Adrenal gland (tissue), 12 donors: ENCODE data around the gene TULP1. TPM values are rescaled to one million over a fixed set of nuclear protein-coding genes. Genes with fewer than 3 reads are reported as not detected.
A peak's percentile ranks its signal among the peaks of the same experiment; 100 is the strongest.

Experiments used
- DNase-seq, 7 donors: peaks; one replicate each; pipeline ENCODE4 v3.0.0-alpha.2; 2019 to 2020
- H3K27ac ChIP-seq, 5 donors: fragments of 200-600 bp; sonication (generic) in 4 of 5; 1 replicate in 3 of 5; 2 replicates in 2 of 5; pipeline versions ENCODE4 v1.5.1 to v1.8.0; 2016 to 2020; ENCODE audit warnings: mild to moderate bottlenecking in 1 of 5
- H3K27me3 ChIP-seq: fragments of 200-600 bp; 2 replicates; pipeline ENCODE4 v1.8.0; 2021
- H3K36me3 ChIP-seq, 2 donors: fragments of 200-600 bp; replicated peaks in 1 of 2; 1 replicate in 1 of 2; 2 replicates in 1 of 2; pipeline versions ENCODE4 v1.5.1 to v1.8.0; 2018 to 2022
- H3K4me1 ChIP-seq, 2 donors: fragments of 200-600 bp; replicated peaks in 1 of 2; 1 replicate in 1 of 2; 2 replicates in 1 of 2; pipeline versions ENCODE4 v1.5.1 to v1.8.0; 2018 to 2021
- H3K4me3 ChIP-seq, 4 donors: fragments of 200-600 bp; sonication (generic) in 3 of 4; one replicate each; pipeline ENCODE4 v1.5.1; 2016 to 2018
- H3K9me3 ChIP-seq, 3 donors: fragments of 200-600 bp; sonication (generic) in 1 of 3; replicated peaks in 1 of 3; 1 replicate in 2 of 3; 2 replicates in 1 of 3; pipeline versions ENCODE4 v1.5.1 to v1.8.0; 2016 to 2021
- POLR2A ChIP-seq, 2 donors: fragments of 450-650 bp; IDR thresholded peaks; one replicate each; pipeline ENCODE4 v1.6.1; 2017; ENCODE audit warnings: antibody characterized with exemption in 2 of 2, mild to moderate bottlenecking in 2 of 2, moderate library complexity in 1 of 2
- WGBS, 4 donors: extraction: QIAGEN DNeasy Blood & Tissue Kit in 2 of 4; methylation state at CpG; one replicate each; pipeline versions ENCODE4 v1.1.5 to v1.1.7; 2013 to 2017; 5-methylcytosine and 5-hydroxymethylcytosine counted together
- intact Hi-C, 2 donors: fragments of 100-400 bp; cut with DNase I; formaldehyde crosslinking; loops; one replicate each; pipeline versions ENCODE4 v1.14.1 to v1.15.0; 2022 to 2023
- polyA plus RNA-seq, 3 donors: library from polyadenylated mRNA; stranded (reverse); fragments of 200-250 nt in 2 of 3; fragments of 350-450 nt in 1 of 3; fragmentation: Illumina TruSeq in 1 of 3; extraction: RNeasy Lipid Tissue Mini Kit (QIAGEN cat#74804) in 1 of 3; gene quantifications; one replicate each; pipeline ENCODE4 v1.2.3, GENCODE V29; 2013 to 2014
- total RNA-seq, 9 donors: library from RNA; depleted of rRNA in 4 of 9; stranded (reverse); fragments of >200 nt in 4 of 9; fragments of 120-200 nt in 1 of 9; fragmentation: NEBNext Ultra II Directional in 1 of 9; extraction: Animal tissue kit (Norgen Biotek cat#: 25700) in 1 of 9; gene quantifications; one replicate each; pipeline versions ENCODE4 v1.1.0 to v1.2.4, GENCODE V29; 2013 to 2023
- TF ChIP-seq, protein P1 (sequence below), 6 experiments: fragments of 450-650 bp in 4 of 6; fragments of 200-600 bp in 2 of 6; sonication (generic) in 1 of 6; IDR thresholded peaks; 1 replicate in 5 of 6; 2 replicates in 1 of 6; pipeline versions ENCODE4 v1.5.1 to v1.8.0; 2016 to 2021; ENCODE audit warnings: antibody characterized with exemption in 6 of 6, mild to moderate bottlenecking in 2 of 6, moderate library complexity in 1 of 6
- donor health status: healthy with polysubstance abuse.
- donor health status: Bipolar disorder and iron deficiency.
- donor health status: DM: yes; HTN: yes; CAD: no.
- donor health status: DM: no; HTN: no; CAD: no.
- donor health status: DM: no; HTN: no; CAD: no.
- donor health status: DM: yes; HTN: yes; CAD: no.

The TULP1 gene
- total and polyA plus RNA-seq, 12 donors: 0.06 to 0.80 (median 0.07) TPM; not detected in 9

GRCh38 chr6:35474131-35474941, 38.4 kb downstream of the TULP1 start:
- no peak for DNase-seq
- Histone ChIP-seq H3K27ac (no peak overlapping the region), H3K27me3 (no peaks in the 10 kb centered on the region), H3K9me3 (no peaks in the 10 kb centered on the region), H3K4me3 (no peak overlapping the region), H3K36me3 (peaks cover 0 to 25% of the 10 kb centered on the region in 2 donors), H3K4me1 (peaks cover 5 to 40% of the 10 kb centered on the region in 2 donors)
- TF ChIP-seq, protein P1, sequence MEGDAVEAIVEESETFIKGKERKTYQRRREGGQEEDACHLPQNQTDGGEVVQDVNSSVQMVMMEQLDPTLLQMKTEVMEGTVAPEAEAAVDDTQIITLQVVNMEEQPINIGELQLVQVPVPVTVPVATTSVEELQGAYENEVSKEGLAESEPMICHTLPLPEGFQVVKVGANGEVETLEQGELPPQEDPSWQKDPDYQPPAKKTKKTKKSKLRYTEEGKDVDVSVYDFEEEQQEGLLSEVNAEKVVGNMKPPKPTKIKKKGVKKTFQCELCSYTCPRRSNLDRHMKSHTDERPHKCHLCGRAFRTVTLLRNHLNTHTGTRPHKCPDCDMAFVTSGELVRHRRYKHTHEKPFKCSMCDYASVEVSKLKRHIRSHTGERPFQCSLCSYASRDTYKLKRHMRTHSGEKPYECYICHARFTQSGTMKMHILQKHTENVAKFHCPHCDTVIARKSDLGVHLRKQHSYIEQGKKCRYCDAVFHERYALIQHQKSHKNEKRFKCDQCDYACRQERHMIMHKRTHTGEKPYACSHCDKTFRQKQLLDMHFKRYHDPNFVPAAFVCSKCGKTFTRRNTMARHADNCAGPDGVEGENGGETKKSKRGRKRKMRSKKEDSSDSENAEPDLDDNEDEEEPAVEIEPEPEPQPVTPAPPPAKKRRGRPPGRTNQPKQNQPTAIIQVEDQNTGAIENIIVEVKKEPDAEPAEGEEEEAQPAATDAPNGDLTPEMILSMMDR (IDR thresholded peaks at IDR 0.05): no peak
- no peak for TF ChIP-seq POLR2A (IDR thresholded peaks at IDR 0.05)
- 90 to 91% (median 91%) methylated on average over 9 to 14 of the region's 14 CpGs for WGBS, 4 donors
- intact Hi-C loops: no loop called here

DNA sequence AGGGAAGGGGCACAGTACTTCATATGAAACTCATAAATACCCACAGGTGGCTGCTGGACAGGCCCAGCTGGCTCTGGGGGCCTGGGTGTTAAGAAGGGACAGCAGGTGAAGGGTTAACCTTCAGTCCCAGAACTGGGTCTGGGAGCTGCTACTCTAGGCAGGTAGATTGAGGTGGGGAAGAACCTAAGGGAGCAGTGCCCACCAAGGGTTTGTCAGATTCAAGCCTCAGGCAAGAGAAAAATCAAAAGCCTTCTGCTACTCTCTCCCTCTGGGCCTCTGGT, 38.9 kb downstream of the TULP1 start:
- Histone ChIP-seq H3K4me3 (no peak overlapping the region), H3K4me1 (peaks cover 11 to 44% of the 10 kb centered on the region in 2 donors), H3K27me3 (no peaks in the 10 kb centered on the region), H3K9me3 (no peaks in the 10 kb centered on the region), H3K27ac (no peak overlapping the region), H3K36me3 (peaks cover 0 to 25% of the 10 kb centered on the region in 2 donors)
- TF ChIP-seq POLR2A (IDR thresholded peaks at IDR 0.05): no peak
- TF ChIP-seq, protein P1 (IDR thresholded peaks at IDR 0.05): no peak
- DNase-seq: no peak
- intact Hi-C loops: no loop called here

GRCh38 chr6:35473075-35473849, 39.4 kb downstream of the TULP1 start:
- Histone ChIP-seq H3K36me3 (peaks cover 0 to 25% of the 10 kb centered on the region in 2 donors), H3K9me3 (no peaks in the 10 kb centered on the region), H3K4me3 (no peak overlapping the region), H3K27me3 (no peaks in the 10 kb centered on the region), H3K4me1 (peaks cover 12 to 44% of the 10 kb centered on the region in 2 donors), H3K27ac (peak overlapping the region in 1 of 5 donors; percentile 11)
- no peak for DNase-seq
- TF ChIP-seq, protein P1 (IDR thresholded peaks at IDR 0.05): no peak
- TF ChIP-seq POLR2A (IDR thresholded peaks at IDR 0.05): no peak
- intact Hi-C loops: no loop called here
- WGBS, 4 donors: 79 to 87% (median 84%) methylated on average over 6 to 9 of the region's 9 CpGs

GRCh38 chr6:35471836-35472345, 40.8 kb downstream of the TULP1 start:
- no peak for TF ChIP-seq POLR2A (IDR thresholded peaks at IDR 0.05)
- TF ChIP-seq, protein P1 (IDR thresholded peaks at IDR 0.05): no peak
- Histone ChIP-seq H3K4me3 (no peak overlapping the region), H3K27ac (peak overlapping the region in 2 of 5 donors; percentile 35 to 38), H3K27me3 (no peaks in the 10 kb centered on the region), H3K36me3 (peaks cover 0 to 25% of the 10 kb centered on the region in 2 donors), H3K9me3 (no peaks in the 10 kb centered on the region), H3K4me1 (peaks cover 12 to 50% of the 10 kb centered on the region in 2 donors)
- no peak for DNase-seq
- intact Hi-C loops: no loop called here
- WGBS, 4 donors: 50 to 64% (median 54%) methylated on average over 7 to 8 of the region's 8 CpGs
